ENCODE results near the gene ZNF709.
"Not testable (repeated sequence)": the region's sequence is repeated elsewhere in the genome, so short reads cannot be mapped to it uniquely, and the experiment has no call there.

Gene ZNF709

DNA sequence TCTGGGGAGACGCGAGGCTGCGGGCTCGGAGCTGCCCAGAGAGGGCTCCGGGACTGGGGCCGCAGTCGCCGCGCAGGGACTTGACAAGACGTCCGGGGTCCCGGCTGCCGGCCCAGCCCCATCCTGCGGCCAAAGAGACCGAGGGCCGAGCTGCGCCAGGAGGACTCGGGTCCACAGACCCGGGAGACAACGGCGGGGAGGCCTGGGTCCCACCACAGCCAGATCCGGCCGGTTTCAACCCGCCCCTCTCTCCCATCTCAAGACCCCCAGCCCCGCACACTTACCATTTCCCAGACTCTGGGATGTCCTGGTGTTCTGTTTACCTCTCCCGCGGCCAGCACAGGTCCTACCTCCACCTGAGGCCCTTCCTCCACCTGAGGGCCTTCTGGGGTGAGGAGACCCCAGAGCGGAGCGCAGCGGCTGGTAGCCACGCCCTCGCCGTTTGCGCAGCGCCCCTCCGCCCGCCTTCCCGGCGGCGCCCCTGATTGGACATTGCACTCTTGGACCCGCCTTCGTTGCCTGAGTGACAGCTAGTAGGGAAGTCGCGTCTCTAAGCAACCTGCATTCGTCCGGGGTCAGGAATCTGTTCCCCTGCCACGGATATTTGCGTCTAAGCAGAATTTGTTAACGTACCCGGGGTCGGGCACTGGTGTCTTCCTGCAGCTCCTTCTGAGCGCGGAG is at the start of gene ZNF709:
Gene ZNF709 (minus strand): TSS at position 446 of the 681 bp plus-strand sequence. CDS start 159 bp downstream, at position 287.
- DNase-seq (ENCODE audit: low read depth in 2 of 2), result peak; percentile 79 to 82

DNA sequence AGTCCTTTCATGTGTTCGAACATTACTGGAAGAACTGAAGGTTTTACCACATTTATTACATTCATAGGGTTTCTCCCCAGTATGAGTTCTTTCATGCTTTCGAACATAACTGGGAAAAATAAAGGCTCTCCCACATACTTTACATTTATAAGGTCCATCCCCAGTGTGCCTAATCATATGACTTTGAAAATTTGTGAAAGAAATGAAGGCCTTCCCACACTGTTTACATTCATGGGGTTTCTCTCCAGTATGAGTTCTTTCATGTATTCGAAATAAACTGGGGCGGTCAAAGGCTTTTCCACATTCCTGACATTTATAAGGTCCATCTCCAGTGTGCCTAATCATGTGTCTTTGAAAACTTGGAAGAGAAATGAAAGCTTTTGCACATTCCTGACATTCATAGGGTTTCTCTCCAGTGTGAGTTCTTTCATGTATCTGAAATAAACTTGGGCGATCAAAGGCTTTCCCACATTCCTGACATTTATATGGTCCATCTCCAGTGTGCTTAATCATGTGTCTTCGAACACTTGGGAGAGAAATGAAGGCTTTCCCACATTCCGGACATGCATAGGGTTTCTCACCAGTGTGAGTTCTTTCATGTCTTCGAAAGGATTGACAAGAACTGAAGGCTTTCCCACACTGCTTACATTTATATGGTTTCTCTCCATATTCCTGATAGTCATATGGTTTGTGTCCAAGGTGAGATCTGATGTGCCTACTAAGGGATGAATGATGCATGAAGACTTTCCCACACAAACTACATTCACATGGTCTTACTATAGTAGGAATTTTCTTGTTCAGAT is 42.6 kb upstream of the ZNF709 start:
- DNase-seq (ENCODE audit: low read depth in 2 of 2), result no peak

- DNase-seq (ENCODE audit: low read depth in 2 of 2), result no peak
Measured at GRCh38 chr19:12526542-12526941, 41.9 kb upstream of the ZNF709 start.

DNA sequence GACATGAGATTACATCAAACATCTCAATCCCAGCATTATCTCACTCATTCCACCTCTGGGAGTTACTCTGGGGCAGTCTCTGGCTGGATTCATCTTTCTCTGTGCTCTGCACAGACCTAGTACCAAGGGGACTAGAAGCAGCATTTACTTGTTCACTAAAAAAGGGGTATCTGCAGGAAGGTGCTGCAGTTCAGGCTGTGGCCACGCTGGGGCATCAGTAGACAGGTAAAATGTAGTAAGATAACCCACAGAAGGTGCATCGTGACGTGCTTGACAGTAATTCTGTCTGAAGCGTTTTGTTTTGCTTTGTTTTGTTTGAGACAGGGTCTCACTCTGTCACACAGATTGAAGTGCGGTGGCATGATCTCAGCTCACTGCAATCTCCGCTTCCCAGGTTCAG is 37.4 kb upstream of the ZNF709 start:
- DNase-seq (ENCODE audit: low read depth in 2 of 2), result peak in 1 of 2 donors; percentile 3

DNA sequence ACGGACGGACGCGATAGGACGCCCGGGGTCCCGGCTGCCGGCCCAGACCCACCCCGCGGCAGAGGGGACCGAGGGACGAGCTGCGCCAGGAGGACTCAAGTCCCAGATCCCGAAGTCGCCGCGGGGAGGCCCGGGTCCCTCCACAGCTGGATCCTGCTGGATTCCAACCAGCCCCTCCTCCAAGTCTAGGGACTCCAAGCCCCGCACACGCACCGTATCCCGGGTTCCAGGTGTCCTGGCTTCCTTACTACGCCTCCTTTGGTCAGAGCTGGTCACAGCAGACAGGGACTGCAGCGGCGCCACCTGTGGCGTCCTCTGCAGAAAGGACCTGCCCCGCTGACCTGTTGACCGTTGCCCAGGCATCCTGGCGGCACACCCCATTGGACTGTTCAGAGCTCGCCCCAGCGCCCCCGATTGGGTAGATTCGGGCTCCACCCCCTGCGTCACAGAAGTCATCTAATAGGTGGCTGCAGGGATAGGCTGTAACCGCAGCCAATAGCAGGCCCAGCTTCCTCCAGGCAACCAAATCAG is 29.0 kb upstream of the ZNF709 start:
- DNase-seq (ENCODE audit: low read depth in 2 of 2), result no peak

GRCh38 chr19:12497032-12497431 is 12.4 kb upstream of the ZNF709 start:
- DNase-seq (ENCODE audit: low read depth in 2 of 2), result no peak

DNA sequence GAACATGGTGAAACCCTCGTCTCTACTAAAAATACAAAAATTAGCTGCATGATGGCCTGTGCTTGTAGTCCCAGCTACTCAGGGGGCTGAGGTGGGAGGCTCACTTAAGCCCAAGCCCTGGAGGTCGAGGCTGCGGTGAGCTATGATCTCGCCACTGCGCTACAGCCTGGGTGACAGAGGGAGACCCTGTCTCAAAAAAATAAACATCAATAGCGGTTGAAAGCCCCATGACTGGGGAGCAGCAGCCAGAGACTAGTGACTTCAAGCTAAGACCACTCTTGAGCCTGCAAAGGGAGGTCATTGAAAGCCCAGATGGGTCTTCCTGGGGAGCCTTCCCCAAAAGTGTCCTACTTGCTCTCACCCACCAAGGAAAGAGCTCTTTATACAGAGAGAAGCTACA is 11.9 kb upstream of the ZNF709 start:
- no peak for DNase-seq (ENCODE audit: low read depth in 2 of 2)

GRCh38 chr19:12495002-12495802 is 10.6 kb upstream of the ZNF709 start:
- DNase-seq (ENCODE audit: low read depth in 2 of 2), result peak; percentile 89 to 94

- DNase-seq (ENCODE audit: low read depth in 2 of 2), result no peak
Measured at GRCh38 chr19:12494260-12494860, 9.7 kb upstream of the ZNF709 start.

GRCh38 chr19:12486265-12486783 is 1.7 kb upstream of the ZNF709 start:
- not testable (repeated sequence) for DNase-seq (ENCODE audit: low read depth in 2 of 2)

GRCh38 chr19:12485571-12485970 is 955 bp upstream of the ZNF709 start:
- no peak for DNase-seq (ENCODE audit: low read depth in 2 of 2)

DNA sequence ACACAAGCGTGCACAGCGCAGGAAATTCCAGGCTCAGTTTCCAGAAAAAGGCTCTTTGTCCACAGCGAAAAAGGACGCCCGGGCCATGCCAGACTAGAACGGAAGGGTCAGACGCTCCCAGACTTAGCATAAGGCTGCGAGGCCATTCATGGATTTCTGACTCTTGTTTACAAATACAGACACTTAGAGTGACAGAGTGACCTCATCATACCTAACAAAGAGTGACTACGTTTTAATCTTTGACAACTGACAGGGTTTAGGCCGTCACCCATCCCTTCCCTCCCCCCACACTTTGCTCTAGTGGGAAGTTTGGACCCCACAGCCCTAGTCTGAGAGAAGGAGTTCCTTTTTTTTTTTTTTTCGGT is 418 bp upstream of the ZNF709 start:
- DNase-seq (ENCODE audit: low read depth in 2 of 2), result no peak

GRCh38 chr19:12484011-12484370 is 625 bp downstream of the ZNF709 start:
- no peak for DNase-seq (ENCODE audit: low read depth in 2 of 2)

DNA sequence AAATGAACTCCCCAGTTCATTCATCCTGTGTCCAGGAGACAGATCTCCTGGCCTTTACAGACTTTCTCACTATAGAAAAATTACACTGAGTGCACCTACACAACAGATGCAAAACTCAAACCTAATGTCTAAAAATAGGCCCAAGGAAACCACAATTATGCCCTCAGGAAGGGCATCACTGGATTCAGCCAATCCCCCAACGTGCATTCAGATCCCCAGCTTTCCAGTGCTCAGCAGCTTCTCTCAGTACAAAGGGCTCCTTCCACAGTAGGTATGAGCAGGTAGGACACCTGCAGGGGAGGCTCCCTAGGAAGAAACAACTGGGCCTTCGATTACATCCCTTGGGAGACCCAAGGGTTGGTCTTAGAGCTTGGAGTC is 2.1 kb downstream of the ZNF709 start:
- DNase-seq (ENCODE audit: low read depth in 2 of 2), result no peak

GRCh38 chr19:12481781-12482508 is 2.7 kb downstream of the ZNF709 start:
- no peak for DNase-seq (ENCODE audit: low read depth in 2 of 2)

DNA sequence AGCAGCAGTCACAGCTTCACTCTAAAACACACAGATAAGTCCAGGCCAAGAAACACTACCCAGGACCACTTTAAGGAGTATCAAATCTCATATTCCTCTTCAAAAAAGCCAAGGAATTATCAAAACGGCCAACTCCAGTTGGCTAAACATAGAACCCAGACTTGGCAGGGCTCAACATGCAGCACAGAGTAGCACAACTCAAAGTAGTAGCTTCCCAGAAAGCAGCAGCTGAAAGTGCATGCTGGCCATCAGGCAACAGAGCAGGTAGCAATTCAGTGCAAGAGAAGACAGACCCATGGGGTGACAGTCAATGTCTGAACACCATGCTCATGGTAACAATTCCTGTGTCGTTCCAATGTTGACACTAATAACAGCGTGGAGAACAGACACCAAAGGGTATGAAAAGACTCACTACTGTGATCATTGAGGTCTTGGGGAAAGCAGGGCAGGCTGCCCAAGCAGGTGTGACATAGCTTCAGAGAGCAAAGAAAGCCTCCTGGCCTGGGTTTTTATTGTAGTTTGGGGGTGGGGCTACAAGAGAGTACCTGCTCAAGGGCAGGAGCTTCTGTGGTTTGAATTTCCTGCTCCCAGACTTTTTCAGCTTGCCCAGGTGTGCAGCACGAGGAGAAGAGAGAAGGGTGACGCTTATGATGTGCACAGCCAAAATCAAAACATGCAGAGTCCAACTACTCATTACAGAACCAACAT is 6.2 kb downstream of the ZNF709 start:
- no peak for DNase-seq (ENCODE audit: low read depth in 2 of 2)

- not testable (repeated sequence) for DNase-seq (ENCODE audit: low read depth in 2 of 2)
Measured at GRCh38 chr19:12467651-12468050, 17.0 kb downstream of the ZNF709 start.

- no peak for DNase-seq (ENCODE audit: low read depth in 2 of 2)
Measured at GRCh38 chr19:12465211-12465610, 19.4 kb downstream of the ZNF709 start.

DNA sequence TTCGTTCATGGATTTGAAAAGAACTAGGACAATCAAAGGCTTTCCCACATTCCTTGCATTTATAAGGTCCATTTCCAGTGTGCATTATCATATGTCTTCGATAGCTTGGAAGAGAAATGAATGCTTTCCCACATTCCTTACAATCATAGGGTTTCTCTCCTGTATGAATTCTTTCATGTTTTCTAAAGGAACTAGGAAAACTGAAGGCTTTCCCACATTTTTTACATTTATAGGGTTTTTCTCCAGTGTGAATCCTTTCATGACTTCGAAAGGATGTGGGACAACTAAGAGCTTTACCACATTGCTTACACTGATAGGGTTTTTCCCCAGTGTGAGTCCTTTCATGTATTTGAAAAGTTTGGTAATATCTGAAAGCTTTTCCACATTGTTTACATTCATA is 19.8 kb downstream of the ZNF709 start:
- no peak for DNase-seq (ENCODE audit: low read depth in 2 of 2)

DNA sequence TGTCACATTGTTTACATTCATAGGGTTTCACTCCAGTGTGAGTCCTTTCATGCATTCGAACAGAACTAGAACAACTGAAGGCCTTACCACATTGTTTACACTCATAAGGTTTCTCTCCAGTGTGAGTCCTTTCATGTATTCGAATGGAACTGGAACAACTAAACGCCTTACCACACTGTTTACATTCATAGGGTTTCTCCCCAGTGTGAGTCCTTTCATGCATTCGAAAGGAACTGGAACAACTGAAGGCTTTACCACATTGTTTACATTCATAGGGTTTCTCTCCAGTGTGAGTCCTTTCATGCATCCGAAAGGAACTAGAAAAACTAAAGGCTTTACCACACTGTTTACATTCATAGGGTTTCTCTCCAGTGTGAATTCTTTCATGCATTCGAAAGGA is 20.5 kb downstream of the ZNF709 start:
- not testable (repeated sequence) for DNase-seq (ENCODE audit: low read depth in 2 of 2)
